Testis (tissue), 2 donors: ENCODE measurements around the gene FAM120A.

ENCODE experiments used
- POLR2A ChIP-seq: fragments of 450-650 bp; IDR thresholded peaks from one replicate; pipeline ENCODE4 v1.6.1; 2017; ENCODE audit warnings: antibody characterized with exemption, mild to moderate bottlenecking, moderate library complexity
- TF ChIP-seq, protein P1 (sequence below), 3 experiments: fragments of 450-650 bp in 2 of 3; fragments of 200-600 bp in 1 of 3; sonication (generic) in 1 of 3; IDR thresholded peaks; one replicate each; pipeline ENCODE4 v1.5.1; 2016 to 2019; ENCODE audit warnings: antibody characterized with exemption in 3 of 3, mild to moderate bottlenecking in 2 of 3, moderate library complexity in 1 of 3

DNA sequence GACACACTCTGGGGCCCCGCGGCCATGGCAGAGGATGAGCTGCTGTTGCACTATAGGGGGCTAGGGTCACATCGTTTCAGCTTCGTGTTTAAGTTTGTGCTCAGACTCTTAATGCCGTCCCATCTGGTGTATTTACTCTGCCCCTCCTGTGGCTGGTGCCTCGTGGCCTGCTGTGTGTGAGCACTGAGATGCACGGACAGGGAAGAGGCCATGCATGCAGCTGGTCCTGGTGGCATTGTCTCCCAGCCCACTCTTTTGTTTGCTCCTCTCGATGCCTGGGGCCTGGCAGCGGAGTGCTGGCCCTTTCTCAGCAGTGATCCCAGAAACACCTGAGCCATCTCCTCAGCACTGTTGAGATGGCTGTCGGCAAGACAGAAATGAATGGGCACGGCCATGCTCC lies 94.9 kb downstream of the FAM120A start:
- TF ChIP-seq, protein P1, sequence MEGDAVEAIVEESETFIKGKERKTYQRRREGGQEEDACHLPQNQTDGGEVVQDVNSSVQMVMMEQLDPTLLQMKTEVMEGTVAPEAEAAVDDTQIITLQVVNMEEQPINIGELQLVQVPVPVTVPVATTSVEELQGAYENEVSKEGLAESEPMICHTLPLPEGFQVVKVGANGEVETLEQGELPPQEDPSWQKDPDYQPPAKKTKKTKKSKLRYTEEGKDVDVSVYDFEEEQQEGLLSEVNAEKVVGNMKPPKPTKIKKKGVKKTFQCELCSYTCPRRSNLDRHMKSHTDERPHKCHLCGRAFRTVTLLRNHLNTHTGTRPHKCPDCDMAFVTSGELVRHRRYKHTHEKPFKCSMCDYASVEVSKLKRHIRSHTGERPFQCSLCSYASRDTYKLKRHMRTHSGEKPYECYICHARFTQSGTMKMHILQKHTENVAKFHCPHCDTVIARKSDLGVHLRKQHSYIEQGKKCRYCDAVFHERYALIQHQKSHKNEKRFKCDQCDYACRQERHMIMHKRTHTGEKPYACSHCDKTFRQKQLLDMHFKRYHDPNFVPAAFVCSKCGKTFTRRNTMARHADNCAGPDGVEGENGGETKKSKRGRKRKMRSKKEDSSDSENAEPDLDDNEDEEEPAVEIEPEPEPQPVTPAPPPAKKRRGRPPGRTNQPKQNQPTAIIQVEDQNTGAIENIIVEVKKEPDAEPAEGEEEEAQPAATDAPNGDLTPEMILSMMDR (IDR thresholded peaks at IDR 0.05), result no peak
- TF ChIP-seq POLR2A, result no peak
